ENCODE measurements around the gene DGKD.

DGKD gene

DNA sequence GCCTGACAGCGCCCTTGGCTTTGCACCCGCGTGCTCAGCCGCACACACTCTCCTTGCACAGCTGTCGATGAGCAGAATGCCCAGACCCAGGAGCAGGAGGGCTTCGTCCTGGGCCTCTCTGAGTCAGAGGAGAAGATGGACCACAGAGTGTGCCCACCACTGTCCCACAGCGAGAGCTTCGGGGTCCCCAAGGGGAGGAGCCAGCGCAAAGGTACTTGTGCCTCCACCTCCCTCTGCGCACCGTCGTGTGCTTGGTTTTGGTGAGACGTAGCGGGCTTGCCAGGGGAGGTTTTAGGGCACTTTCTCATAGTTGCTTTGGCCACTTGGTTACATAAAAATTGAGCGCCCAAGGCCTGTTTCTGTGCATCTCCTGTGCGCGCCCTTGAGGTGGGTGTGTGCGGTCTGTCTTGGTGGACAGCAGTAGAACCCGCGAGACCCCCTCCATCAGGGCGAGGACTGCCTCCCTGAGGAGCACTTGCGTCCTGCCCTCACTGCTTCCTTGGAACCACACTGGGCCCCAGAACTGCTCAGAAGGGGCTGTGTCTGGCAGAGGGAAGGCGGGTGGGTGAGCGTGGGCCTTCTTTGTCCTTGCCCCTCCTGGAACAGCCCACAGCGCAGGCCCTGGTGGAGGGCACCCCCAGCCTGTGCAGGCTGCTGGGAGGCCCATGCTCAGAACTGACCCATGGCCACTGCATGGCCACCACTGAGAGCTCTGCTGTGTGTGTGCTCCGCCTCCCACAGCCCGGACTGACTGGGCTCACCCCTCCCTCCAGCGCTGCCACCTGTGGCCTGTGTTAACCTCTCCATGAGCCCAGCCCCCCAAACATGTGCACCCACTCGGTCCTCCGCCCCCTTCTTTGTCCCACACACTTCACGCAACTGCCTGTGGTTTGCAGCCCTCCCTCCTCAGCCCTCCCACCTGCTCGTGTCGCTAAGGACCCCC is 95.9 kb downstream of the DGKD start:
- H3K4me3 ChIP-seq (ENCODE audit: low read depth, low read length), result no peak overlapping the region
- DNase-seq (ENCODE audit: low read depth), result no peak

GRCh38 chr2:233450864-233451575 is 96.7 kb downstream of the DGKD start:
- DNase-seq (ENCODE audit: low read depth), result no peak
- H3K4me3 ChIP-seq (ENCODE audit: low read depth, low read length), result no peak overlapping the region

DNA sequence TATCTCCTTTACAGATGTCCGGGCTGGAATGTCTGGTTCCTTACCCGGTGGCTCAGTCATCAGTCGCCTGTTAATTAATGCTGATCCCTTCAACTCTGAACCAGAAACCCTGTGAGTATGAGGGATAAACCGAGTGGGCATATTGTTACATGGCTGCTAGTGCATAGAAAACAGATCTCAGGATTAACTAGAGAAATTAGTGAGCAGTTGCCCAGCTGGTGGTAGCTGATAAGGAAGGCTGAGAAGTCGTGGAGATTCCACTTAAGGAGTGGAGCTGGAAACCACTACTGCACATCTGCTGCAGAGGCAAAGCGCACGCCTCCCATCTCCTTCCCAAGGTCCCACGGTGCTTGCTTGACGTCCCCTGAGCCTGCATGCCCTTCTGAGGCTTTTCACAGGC is 97.7 kb downstream of the DGKD start:
- DNase-seq (ENCODE audit: low read depth), result no peak
- H3K4me3 ChIP-seq (ENCODE audit: low read depth, low read length), result no peak overlapping the region

GRCh38 chr2:233453111-233453915 is 99.0 kb downstream of the DGKD start:
- no peak for DNase-seq (ENCODE audit: low read depth)
- no peak overlapping the region for H3K4me3 ChIP-seq (ENCODE audit: low read depth, low read length)

DNA sequence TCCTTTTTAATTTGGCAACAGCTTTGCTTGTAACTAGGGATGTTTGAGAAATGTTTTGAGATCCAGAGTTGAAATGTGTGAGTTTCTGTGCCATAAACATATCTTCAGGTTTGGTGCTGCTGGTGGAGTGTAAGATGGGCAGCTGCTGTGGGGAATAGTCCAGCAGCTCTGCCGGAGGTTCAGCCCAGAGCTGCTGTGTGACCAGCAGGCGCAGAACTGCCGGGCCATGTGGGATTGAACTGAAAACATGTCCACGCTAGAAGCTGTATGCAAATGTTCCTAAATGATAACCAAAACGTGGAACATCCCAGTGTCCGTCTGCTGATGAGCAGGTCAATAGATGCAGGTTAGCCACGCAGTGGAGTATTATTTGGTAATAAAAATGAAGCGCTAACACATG is 99.6 kb downstream of the DGKD start:
- DNase-seq (ENCODE audit: low read depth), result no peak
- no peak overlapping the region for H3K4me3 ChIP-seq (ENCODE audit: low read depth, low read length)

DNA sequence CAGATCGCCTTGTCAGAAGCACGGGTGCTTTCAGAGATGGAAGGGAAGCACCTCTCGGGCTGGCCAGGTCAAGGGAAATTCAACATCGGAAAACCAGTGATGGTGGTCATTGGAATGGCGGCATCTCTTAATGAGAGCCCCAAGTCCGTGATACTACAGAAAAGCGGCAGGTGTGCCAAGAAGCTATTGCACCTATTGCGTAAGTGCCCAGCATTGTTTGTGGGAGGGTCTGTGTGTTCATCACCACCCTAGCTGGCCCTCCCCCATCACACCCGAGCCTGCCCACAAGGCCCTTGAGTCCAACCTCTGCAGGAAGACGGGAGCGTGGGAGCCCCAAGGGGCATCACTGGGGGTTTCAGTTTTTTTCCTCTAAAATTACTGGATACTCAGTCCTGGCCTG is 100.7 kb downstream of the DGKD start:
- no peak overlapping the region for H3K4me3 ChIP-seq (ENCODE audit: low read depth, low read length)
- no peak for DNase-seq (ENCODE audit: low read depth)

DNA sequence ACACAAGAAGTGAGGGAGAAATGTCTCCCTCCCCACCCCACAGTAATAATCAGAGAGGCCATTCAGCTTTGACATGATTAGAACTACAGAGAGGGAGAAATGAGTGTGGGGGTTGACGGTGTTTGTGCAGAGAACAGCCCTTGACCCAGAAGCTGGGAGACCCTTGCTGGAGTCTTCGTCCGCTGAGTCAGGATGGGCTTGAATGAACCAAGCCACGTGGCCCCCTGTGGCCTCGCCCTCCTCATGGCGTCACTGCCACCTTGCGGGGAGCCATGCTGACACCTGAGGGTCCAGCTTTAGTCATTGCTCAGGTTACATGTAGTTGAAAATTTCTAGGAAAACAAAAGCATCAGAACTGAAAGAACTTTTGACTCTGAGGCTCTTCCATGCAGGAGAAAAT is 101.2 kb downstream of the DGKD start:
- H3K4me3 ChIP-seq (ENCODE audit: low read depth, low read length), result no peak overlapping the region
- no peak for DNase-seq (ENCODE audit: low read depth)

- DNase-seq (ENCODE audit: low read depth), result no peak
- no peak overlapping the region for H3K4me3 ChIP-seq (ENCODE audit: low read depth, low read length)
These were observed 101.8 kb downstream of the DGKD start for GRCh38 chr2:233456111-233456510.

GRCh38 chr2:233456934-233457333 is 102.6 kb downstream of the DGKD start:
- H3K4me3 ChIP-seq (ENCODE audit: low read depth, low read length), result no peak overlapping the region
- DNase-seq (ENCODE audit: low read depth), result no peak

GRCh38 chr2:233457356-233457755 is 103.1 kb downstream of the DGKD start:
- no peak overlapping the region for H3K4me3 ChIP-seq (ENCODE audit: low read depth, low read length)

GRCh38 chr2:233458031-233458610 is 103.8 kb downstream of the DGKD start:
- no peak overlapping the region for H3K4me3 ChIP-seq (ENCODE audit: low read depth, low read length)
- no peak for DNase-seq (ENCODE audit: low read depth)

More at GRCh38 chr2:233457356-233457755, 103.1 kb downstream of the DGKD start:
- no peak for DNase-seq (ENCODE audit: low read depth)

GRCh38 chr2:233458826-233459225 is 104.5 kb downstream of the DGKD start:
- H3K4me3 ChIP-seq (ENCODE audit: low read depth, low read length), result no peak overlapping the region

GRCh38 chr2:233459426-233459825 is 105.1 kb downstream of the DGKD start:
- H3K4me3 ChIP-seq (ENCODE audit: low read depth, low read length), result no peak overlapping the region
- no peak for DNase-seq (ENCODE audit: low read depth)

More at GRCh38 chr2:233458826-233459225, 104.5 kb downstream of the DGKD start:
- DNase-seq (ENCODE audit: low read depth), result no peak

DNA sequence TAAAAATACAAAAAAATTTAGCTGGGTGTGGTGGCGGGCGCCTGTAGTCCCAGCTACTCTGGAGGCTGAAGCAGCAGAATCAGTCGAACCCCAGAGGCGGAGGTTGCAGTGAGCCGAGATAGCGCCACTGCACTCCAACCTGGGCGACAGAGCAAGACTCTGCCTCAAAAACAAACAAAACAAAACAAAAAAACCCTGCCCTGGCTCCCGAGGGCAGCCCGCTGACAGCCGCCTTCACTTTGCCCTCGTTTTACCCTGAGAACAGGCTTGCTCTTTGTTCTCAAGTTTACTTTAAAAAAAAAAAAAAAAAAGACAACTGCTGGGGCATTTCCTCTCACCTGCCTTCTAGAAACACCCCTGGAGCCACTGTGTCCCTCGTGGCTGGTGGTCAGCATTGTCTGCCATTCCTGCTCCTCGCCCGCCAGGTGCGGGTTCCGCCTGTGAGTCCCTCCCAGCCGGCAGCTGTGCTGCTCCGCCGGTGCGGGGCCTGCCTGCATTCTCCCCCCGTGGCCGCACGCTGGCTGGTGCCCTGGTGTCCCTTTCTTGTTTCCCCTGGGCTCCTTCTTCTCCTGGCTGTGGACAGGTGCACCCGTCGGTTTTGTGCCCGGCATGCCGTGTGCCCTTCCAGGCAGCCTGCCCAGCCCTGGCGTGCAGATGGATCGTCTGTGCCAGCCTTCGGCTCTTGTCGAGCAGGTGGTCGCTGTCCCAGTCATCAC is 106.6 kb downstream of the DGKD start:
- H3K4me3 ChIP-seq (ENCODE audit: low read depth, low read length), result no peak overlapping the region
- DNase-seq (ENCODE audit: low read depth), result no peak

GRCh38 chr2:233461481-233461891 is 107.2 kb downstream of the DGKD start:
- no peak overlapping the region for H3K4me3 ChIP-seq (ENCODE audit: low read depth, low read length)
- no peak for DNase-seq (ENCODE audit: low read depth)

GRCh38 chr2:233462202-233462785 is 108.0 kb downstream of the DGKD start:
- no peak overlapping the region for H3K4me3 ChIP-seq (ENCODE audit: low read depth, low read length)
- no peak for DNase-seq (ENCODE audit: low read depth)

GRCh38 chr2:233462826-233463470 is 108.7 kb downstream of the DGKD start:
- DNase-seq (ENCODE audit: low read depth), result no peak
- no peak overlapping the region for H3K4me3 ChIP-seq (ENCODE audit: low read depth, low read length)

- DNase-seq (ENCODE audit: low read depth), result no peak
- no peak overlapping the region for H3K4me3 ChIP-seq (ENCODE audit: low read depth, low read length)
These were observed 109.3 kb downstream of the DGKD start for GRCh38 chr2:233463586-233463985.

Data from skeletal muscle cell (primary cell).